GM19351 (cell line): ENCODE results near the gene BEST2.
A peak's percentile ranks its signal among the peaks of the same experiment; 100 is the strongest.
"Not testable (repeated sequence)": the region's sequence is repeated elsewhere in the genome, so short reads cannot be mapped to it uniquely, and the experiment has no call there.

Experiments
- ATAC-seq: cut with Tn5 transposase; IDR thresholded peaks from one replicate; pipeline ENCODE4 v1.9.1; 2021; ENCODE audit warnings: mild to moderate bottlenecking, moderate library complexity; ENCODE audit not compliant: unreplicated experiment

The BEST2 gene

GRCh38 chr19:12797141-12797587 lies 45.6 kb downstream of the BEST2 start:
- ATAC-seq, result no peak

DNA sequence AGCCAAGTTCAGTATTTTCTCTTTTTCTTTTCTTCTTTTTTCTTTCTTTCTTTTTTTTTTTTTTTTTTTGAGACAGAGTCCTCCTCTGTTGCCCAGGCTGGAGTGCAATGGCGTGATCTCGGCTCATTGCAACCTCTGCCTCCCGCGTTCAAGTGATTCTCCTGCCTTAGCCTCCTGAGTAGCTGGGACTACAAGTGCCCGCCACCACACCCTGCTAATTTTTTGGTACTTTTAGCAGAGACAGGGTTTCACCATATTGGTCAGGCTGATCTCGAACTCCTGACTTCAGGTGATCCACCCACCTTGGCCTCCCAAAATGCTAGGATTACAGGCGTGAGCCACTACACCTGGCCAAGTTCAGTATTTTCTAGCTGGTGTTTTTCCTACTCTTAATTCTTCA lies 46.0 kb downstream of the BEST2 start:
- ATAC-seq, result not testable (repeated sequence)

GRCh38 chr19:12799742-12800465 lies 48.3 kb downstream of the BEST2 start:
- ATAC-seq, result no peak

- ATAC-seq, result no peak
These were observed 48.8 kb downstream of the BEST2 start for GRCh38 chr19:12800466-12800770.

- ATAC-seq, result no peak
These were observed 49.4 kb downstream of the BEST2 start for GRCh38 chr19:12800923-12801465.

GRCh38 chr19:12801466-12802266 lies 50.1 kb downstream of the BEST2 start, which contains the start of the genes PRDX2 and THSD8:
Gene PRDX2 (minus strand): TSS chr19:12801800. CDS start chr19:12801261, 539 bp downstream.
Gene THSD8 (plus strand): TSS chr19:12802069. CDS start chr19:12802072, 3 bp downstream.
- ATAC-seq, result no peak

DNA sequence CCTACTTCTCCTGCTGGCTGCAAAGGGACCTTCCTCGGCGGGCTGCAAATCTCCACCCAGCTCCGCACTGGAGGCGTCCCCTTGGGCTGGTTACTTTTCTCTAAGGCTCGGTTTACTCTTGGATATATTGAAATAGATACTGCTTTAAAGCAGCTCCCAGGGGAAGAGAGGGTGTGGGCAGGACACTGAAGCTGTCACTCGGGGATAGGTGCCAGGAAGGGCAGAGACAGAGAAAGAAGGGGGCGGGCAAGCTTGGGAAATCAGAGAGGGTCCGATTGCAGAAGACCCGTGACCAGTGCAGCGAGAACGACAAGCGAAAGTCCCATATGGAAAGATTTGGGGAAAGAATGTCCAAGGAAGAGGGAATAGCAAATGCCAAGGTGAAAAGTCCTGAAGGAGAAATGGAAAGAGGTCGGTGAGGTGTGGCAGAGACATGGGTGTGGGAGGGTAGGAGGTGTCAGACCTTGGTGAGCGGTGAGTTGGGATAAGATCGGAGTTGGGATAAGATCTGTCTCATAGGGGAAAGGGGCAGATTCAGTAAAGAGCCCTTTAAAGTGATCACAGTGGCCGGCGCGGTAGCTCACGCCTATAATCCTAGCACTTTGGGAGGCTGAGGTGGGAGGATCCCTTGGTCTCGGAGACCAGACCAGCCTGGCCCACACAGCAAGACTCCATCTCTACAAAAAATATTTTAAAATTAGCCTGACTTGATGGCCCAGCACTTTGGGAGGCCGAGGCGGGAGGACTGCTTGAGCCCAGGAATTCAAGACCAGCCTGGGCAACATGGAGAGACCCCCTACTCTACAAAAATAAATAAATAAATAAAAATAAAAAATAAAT lies 50.9 kb downstream of the BEST2 start:
- ATAC-seq, result no peak

DNA sequence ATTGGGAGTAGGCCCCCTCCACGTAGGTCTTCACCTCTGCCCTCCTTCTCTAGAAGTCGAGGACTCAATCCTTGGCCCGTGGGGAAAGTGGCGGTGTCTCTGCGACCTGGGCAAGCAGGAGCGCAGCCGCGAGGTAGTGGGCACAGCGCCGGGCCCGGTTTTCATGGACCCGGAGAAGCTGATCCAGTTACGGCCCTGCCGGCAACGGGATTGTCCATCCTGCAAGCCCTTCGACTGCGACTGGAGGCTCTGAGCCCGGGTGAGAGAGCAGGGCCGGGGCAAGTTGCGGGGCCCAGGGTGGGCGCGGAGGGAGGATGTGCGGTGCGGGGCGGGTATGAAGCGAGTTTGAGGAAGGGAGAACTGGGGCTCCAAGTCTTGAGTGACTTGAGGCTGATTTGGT lies 52.5 kb downstream of the BEST2 start:
- ATAC-seq, result no peak

GRCh38 chr19:12806242-12807081 lies 54.9 kb downstream of the BEST2 start, which contains the start of gene RNASEH2A:
Gene RNASEH2A (plus strand): TSS chr19:12806584. CDS start chr19:12806674, 90 bp downstream.
- peak; percentile 77 for ATAC-seq
